PC-3 (cell line): Measurements from ENCODE around the gene ROCK2.

ENCODE experiments used
- CTCF ChIP-seq: fragments of 300-600 bp; sonication (generic); conservative IDR thresholded peaks from 2 replicates; pipeline ENCODE4 v1.5.1; 2017; ENCODE audit warnings: antibody characterized with exemption, low read depth, mild to moderate bottlenecking, low read length
- EZH2 ChIP-seq: fragments of 300-600 bp; sonication (generic); IDR thresholded peaks from one replicate; pipeline ENCODE4 v1.6.1; 2017; ENCODE audit warnings: antibody characterized with exemption, mild to moderate bottlenecking, low read length; ENCODE audit not compliant: unreplicated experiment

DNA sequence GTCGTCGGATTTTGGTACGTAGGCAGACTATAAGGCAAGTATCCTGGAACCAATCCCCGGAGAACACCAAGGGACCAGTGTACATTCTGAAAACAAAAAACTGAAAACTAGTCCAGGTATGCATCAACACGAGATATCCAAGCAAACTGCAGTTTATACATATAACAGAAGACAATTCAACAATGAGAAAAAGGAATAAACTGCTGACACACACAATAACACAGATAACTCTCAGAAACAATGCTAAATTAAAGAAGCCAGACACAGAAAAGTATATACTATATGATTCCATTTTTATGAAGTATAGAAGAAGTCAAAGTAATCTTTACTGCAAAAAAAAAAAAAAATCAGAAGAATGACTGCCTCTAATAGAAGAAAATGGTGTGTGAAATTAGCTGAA, 5.9 kb downstream of the ROCK2 start:
- TF ChIP-seq EZH2: no peak
- TF ChIP-seq CTCF: no peak
